ENCODE data around the gene RNF130. TPM values are rescaled to one million over a fixed set of nuclear protein-coding genes. Genes with fewer than 3 reads are reported as not detected.

RNF130 gene
- total RNA-seq, 1 donor from 2014 or later, result 7.3 TPM

- H3K36me3 Mint-ChIP-seq (ENCODE audit: low read depth), result no peaks in the 10 kb centered on the region
- H3K27ac Mint-ChIP-seq, result no peak overlapping the region
- DNase-seq, result no peak
- intact Hi-C loops (cut with micrococcal nuclease), result no loop called here
- peaks cover 11% of the 10 kb centered on the region for H3K4me1 Mint-ChIP-seq
- no peaks in the 10 kb centered on the region for H3K9me3 Mint-ChIP-seq
- H3K4me3 Mint-ChIP-seq, result no peak overlapping the region
- peaks cover 13% of the 10 kb centered on the region for H3K27me3 Mint-ChIP-seq
Observed at GRCh38 chr5:180084638-180085561, 13.3 kb upstream of the RNF130 start.

GRCh38 chr5:180083529-180084060 is 12.0 kb upstream of the RNF130 start:
- no peaks in the 10 kb centered on the region for H3K36me3 Mint-ChIP-seq (ENCODE audit: low read depth)
- no peak overlapping the region for H3K27ac Mint-ChIP-seq
- peaks cover 11% of the 10 kb centered on the region for H3K4me1 Mint-ChIP-seq
- intact Hi-C loops (cut with micrococcal nuclease), result no loop called here
- H3K27me3 Mint-ChIP-seq, result peaks cover 19% of the 10 kb centered on the region
- no peak overlapping the region for H3K4me3 Mint-ChIP-seq
- H3K9me3 Mint-ChIP-seq, result no peaks in the 10 kb centered on the region
- DNase-seq, result no peak

GRCh38 chr5:180082633-180083420 is 11.3 kb upstream of the RNF130 start:
- Mint-ChIP-seq H3K36me3 (ENCODE audit: low read depth) (no peaks in the 10 kb centered on the region), H3K4me3 (no peak overlapping the region), H3K27me3 (peaks cover 19% of the 10 kb centered on the region), H3K4me1 (peaks cover 11% of the 10 kb centered on the region), H3K27ac (no peak overlapping the region), H3K9me3 (no peaks in the 10 kb centered on the region)
- DNase-seq, result no peak
- intact Hi-C loops (cut with micrococcal nuclease), result no loop called here

GRCh38 chr5:180081481-180081880 is 9.9 kb upstream of the RNF130 start:
- no peak for DNase-seq
- Mint-ChIP-seq H3K9me3 (no peaks in the 10 kb centered on the region), H3K27ac (no peak overlapping the region), H3K4me3 (no peak overlapping the region), H3K27me3 (peaks cover 19% of the 10 kb centered on the region), H3K36me3 (ENCODE audit: low read depth) (no peaks in the 10 kb centered on the region), H3K4me1 (peaks cover 7% of the 10 kb centered on the region)
- intact Hi-C loops (cut with micrococcal nuclease), result no loop called here

GRCh38 chr5:180080486-180081280 is 9.1 kb upstream of the RNF130 start:
- Mint-ChIP-seq H3K27ac (no peak overlapping the region), H3K36me3 (ENCODE audit: low read depth) (no peaks in the 10 kb centered on the region), H3K4me3 (no peak overlapping the region), H3K4me1 (peaks cover 2% of the 10 kb centered on the region), H3K9me3 (no peaks in the 10 kb centered on the region), H3K27me3 (peaks cover 20% of the 10 kb centered on the region)
- intact Hi-C loops (cut with micrococcal nuclease), result no loop called here
- DNase-seq, result peak; percentile 67

- Mint-ChIP-seq H3K27ac (no peak overlapping the region), H3K9me3 (no peaks in the 10 kb centered on the region), H3K36me3 (ENCODE audit: low read depth) (no peaks in the 10 kb centered on the region), H3K27me3 (peaks cover 22% of the 10 kb centered on the region), H3K4me1 (no peaks in the 10 kb centered on the region), H3K4me3 (no peak overlapping the region)
- no peak for DNase-seq
- intact Hi-C loops (cut with micrococcal nuclease), result no loop called here
Observed at GRCh38 chr5:180079702-180080466, 8.3 kb upstream of the RNF130 start.

GRCh38 chr5:180078348-180078747 is 6.8 kb upstream of the RNF130 start:
- Mint-ChIP-seq H3K9me3 (no peaks in the 10 kb centered on the region), H3K4me1 (no peaks in the 10 kb centered on the region), H3K4me3 (no peak overlapping the region), H3K27me3 (peaks cover 28% of the 10 kb centered on the region), H3K36me3 (ENCODE audit: low read depth) (no peaks in the 10 kb centered on the region), H3K27ac (no peak overlapping the region)
- DNase-seq, result no peak
- intact Hi-C loops (cut with micrococcal nuclease), result no loop called here

- no peak overlapping the region for H3K27ac Mint-ChIP-seq
- H3K4me1 Mint-ChIP-seq, result no peaks in the 10 kb centered on the region
- intact Hi-C loops (cut with micrococcal nuclease), result no loop called here
- DNase-seq, result no peak
- H3K9me3 Mint-ChIP-seq, result no peaks in the 10 kb centered on the region
- no peak overlapping the region for H3K4me3 Mint-ChIP-seq
- H3K36me3 Mint-ChIP-seq (ENCODE audit: low read depth), result peaks cover 2% of the 10 kb centered on the region
- peaks cover 30% of the 10 kb centered on the region for H3K27me3 Mint-ChIP-seq
Observed at GRCh38 chr5:180077594-180078284, 6.2 kb upstream of the RNF130 start.

GRCh38 chr5:180075703-180076102 is 4.1 kb upstream of the RNF130 start:
- no peak for DNase-seq
- intact Hi-C loops (cut with micrococcal nuclease), result no loop called here
- Mint-ChIP-seq H3K9me3 (peaks cover 4% of the 10 kb centered on the region), H3K27ac (no peak overlapping the region), H3K36me3 (ENCODE audit: low read depth) (peaks cover 2% of the 10 kb centered on the region), H3K4me3 (no peak overlapping the region), H3K4me1 (peaks cover 6% of the 10 kb centered on the region), H3K27me3 (peaks cover 31% of the 10 kb centered on the region)

- intact Hi-C loops (cut with micrococcal nuclease), result loop anchor here (5.0 kb wide), 4 partner anchors 217 to 1447 kb away; partner anchors contain the start of genes CLK4, HNRNPH1 and MRNIP
- H3K27me3 Mint-ChIP-seq, result peaks cover 36% of the 10 kb centered on the region
Observed at GRCh38 chr5:180074462-180074861, 2.9 kb upstream of the RNF130 start.

GRCh38 chr5:180072556-180072955 is 997 bp upstream of the RNF130 start:
- intact Hi-C loops (cut with micrococcal nuclease), result loop anchor here (1.0 to 5.0 kb wide), 5 partner anchors 165 to 1445 kb away; partner anchors contain the start of genes CLK4, HNRNPH1, MRNIP and TBC1D9B
- Mint-ChIP-seq H3K36me3 (ENCODE audit: low read depth) (peaks cover 2% of the 10 kb centered on the region), H3K27ac (peak overlapping the region; percentile 36), H3K9me3 (peaks cover 4% of the 10 kb centered on the region), H3K4me3 (peak overlapping the region; percentile 65), H3K4me1 (peaks cover 9% of the 10 kb centered on the region), H3K27me3 (peaks cover 39% of the 10 kb centered on the region)
- no peak for DNase-seq

More at GRCh38 chr5:180074462-180074861, 2.9 kb upstream of the RNF130 start:
- Mint-ChIP-seq H3K27ac (no peak overlapping the region), H3K4me3 (no peak overlapping the region), H3K36me3 (ENCODE audit: low read depth) (peaks cover 2% of the 10 kb centered on the region), H3K4me1 (peaks cover 9% of the 10 kb centered on the region), H3K9me3 (peaks cover 4% of the 10 kb centered on the region)
- DNase-seq, result no peak

- Mint-ChIP-seq H3K27me3 (peaks cover 40% of the 10 kb centered on the region), H3K36me3 (ENCODE audit: low read depth) (peaks cover 2% of the 10 kb centered on the region), H3K4me1 (peaks cover 9% of the 10 kb centered on the region), H3K4me3 (peak overlapping the region; percentile 59), H3K9me3 (peaks cover 4% of the 10 kb centered on the region), H3K27ac (peak overlapping the region; percentile 36)
- intact Hi-C loops (cut with micrococcal nuclease), result loop anchor here (1.0 to 5.0 kb wide), 5 partner anchors 165 to 1445 kb away; partner anchors contain the start of genes CLK4, HNRNPH1, MRNIP and TBC1D9B
- DNase-seq, result no peak
Observed at GRCh38 chr5:180072256-180072548, 643 bp upstream of the RNF130 start.

All from activated CD4-positive, alpha-beta T cell treated with anti-CD3 and anti-CD28 coated beads, Interleukin-2, amount 10 ng/mL, durations not matched to agents 24 days and 14 days (primary cell).